Esophagus squamous epithelium (tissue), 4 donors: ENCODE results near the gene C14orf180.

Source experiments
- CTCF ChIP-seq, 6 experiments: fragments of 450-650 bp in 4 of 6; fragments of 200-600 bp in 2 of 6; sonication (generic) in 2 of 6; IDR thresholded peaks; one replicate each; pipeline ENCODE4 v1.5.1; 2016 to 2019; ENCODE audit warnings: antibody characterized with exemption in 6 of 6, mild to moderate bottlenecking in 4 of 6, moderate library complexity in 4 of 6
- POLR2A ChIP-seq, 4 donors: fragments of 450-650 bp; IDR thresholded peaks; one replicate each; pipeline ENCODE4 v1.6.1; 2017; ENCODE audit warnings: antibody characterized with exemption in 4 of 4, mild to moderate bottlenecking in 4 of 4, moderate library complexity in 3 of 4

DNA sequence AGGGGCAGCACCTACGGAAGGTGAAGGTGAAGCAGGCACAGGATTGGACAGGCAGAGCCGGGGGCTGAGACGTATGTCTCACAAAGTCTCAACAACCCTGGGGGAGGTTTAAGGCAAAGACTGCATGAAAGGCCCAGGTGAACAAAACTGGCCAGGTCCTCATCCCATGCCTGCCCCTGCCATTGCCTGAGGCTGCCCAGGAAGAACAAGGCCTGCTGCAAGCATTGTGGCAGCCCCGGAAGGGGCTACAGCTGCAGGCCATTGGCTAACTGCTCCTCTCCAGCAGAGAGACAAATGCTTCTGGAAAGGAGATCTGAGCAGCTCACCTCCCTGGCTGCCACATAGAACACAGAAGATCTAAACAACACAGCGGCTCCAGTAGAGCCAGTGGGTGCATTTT lies 45.4 kb downstream of the C14orf180 start:
- TF ChIP-seq CTCF (IDR thresholded peaks at IDR 0.05) (no peak), POLR2A (IDR thresholded peaks at IDR 0.05) (no peak)
